PC-9 (cell line): ENCODE results near the gene BICC1.

Experiments used
- CTCF ChIP-seq: fragments of 200-600 bp; sonication (generic); conservative IDR thresholded peaks from 2 replicates; pipeline ENCODE4 v1.6.1; 2017; ENCODE audit warnings: mixed run types, antibody characterized with exemption, mild to moderate bottlenecking, moderate library complexity
- EZH2 ChIP-seq: fragments of 200-600 bp; sonication (generic); IDR thresholded peaks from 2 replicates; pipeline ENCODE4 v1.8.0; 2017; ENCODE audit warnings: antibody characterized with exemption, low read depth

- no peak for TF ChIP-seq CTCF
- no peak for TF ChIP-seq EZH2
Measured at GRCh38 chr10:58651040-58651439, 138.4 kb downstream of the BICC1 start.
